ENCODE measurements around the gene TCTA.

Gene TCTA

DNA sequence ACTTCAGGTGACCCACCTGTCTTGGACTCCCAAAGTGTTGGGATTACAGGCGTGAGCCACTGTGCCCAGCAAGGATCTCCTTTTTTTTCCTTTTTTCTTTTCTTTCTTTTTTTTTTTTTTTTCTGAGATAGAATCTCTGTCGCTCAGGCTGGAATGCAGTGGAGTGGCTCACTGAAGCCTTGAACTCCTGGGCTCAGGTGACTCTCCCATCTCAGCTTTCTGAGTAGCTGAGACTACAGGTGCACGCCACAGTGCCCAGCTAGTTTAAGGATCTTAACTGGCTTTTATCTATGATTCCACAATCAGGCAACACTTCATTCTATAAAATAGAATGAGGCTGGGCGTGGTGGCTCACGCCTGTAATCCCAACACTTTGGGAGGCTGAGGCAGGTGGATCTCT lies 33.2 kb downstream of the TCTA start:
- no peaks in the 10 kb centered on the region for H3K36me3 ChIP-seq (ENCODE audit: insufficient read depth, low read length)
- no peak overlapping the region for H2AFZ ChIP-seq (ENCODE audit: low read length)
- TF ChIP-seq, protein P1, sequence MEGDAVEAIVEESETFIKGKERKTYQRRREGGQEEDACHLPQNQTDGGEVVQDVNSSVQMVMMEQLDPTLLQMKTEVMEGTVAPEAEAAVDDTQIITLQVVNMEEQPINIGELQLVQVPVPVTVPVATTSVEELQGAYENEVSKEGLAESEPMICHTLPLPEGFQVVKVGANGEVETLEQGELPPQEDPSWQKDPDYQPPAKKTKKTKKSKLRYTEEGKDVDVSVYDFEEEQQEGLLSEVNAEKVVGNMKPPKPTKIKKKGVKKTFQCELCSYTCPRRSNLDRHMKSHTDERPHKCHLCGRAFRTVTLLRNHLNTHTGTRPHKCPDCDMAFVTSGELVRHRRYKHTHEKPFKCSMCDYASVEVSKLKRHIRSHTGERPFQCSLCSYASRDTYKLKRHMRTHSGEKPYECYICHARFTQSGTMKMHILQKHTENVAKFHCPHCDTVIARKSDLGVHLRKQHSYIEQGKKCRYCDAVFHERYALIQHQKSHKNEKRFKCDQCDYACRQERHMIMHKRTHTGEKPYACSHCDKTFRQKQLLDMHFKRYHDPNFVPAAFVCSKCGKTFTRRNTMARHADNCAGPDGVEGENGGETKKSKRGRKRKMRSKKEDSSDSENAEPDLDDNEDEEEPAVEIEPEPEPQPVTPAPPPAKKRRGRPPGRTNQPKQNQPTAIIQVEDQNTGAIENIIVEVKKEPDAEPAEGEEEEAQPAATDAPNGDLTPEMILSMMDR (IDR thresholded peaks at IDR 0.05; ENCODE audit: low read length), result no peak
- no peak for TF ChIP-seq EZH2 (IDR thresholded peaks at IDR 0.05; ENCODE audit: borderline replicate concordance, low read length)
- no peaks in the 10 kb centered on the region for H3K9me3 ChIP-seq (ENCODE audit: low read length)
- peaks cover 19% of the 10 kb centered on the region for H3K4me1 ChIP-seq (ENCODE audit: insufficient read depth, low read length, severe bottlenecking)
- H3F3A ChIP-seq (ENCODE audit: insufficient read depth, low read length), result no peaks in the 10 kb centered on the region
- H3K27ac ChIP-seq (ENCODE audit: low read depth, low read length, poor library complexity, severe bottlenecking), result peak overlapping the region; percentile 90
- H3K4me2 ChIP-seq (ENCODE audit: low read length), result no peak overlapping the region
- H3K79me2 ChIP-seq (ENCODE audit: insufficient read depth, low read length), result no peaks in the 10 kb centered on the region
- H3K27me3 ChIP-seq (ENCODE audit: insufficient read depth, low read length), result no peaks in the 10 kb centered on the region
- no peak overlapping the region for H3K9ac ChIP-seq (ENCODE audit: low read length)
- H3K4me3 ChIP-seq (ENCODE audit: low read depth, low read length, poor library complexity, severe bottlenecking), result no peak overlapping the region
- no peaks in the 10 kb centered on the region for H4K20me1 ChIP-seq (ENCODE audit: insufficient read depth, low read length)
- no peaks in the 10 kb centered on the region for H3K9me2 ChIP-seq (ENCODE audit: low read depth, low read length)

GRCh38 chr3:49453621-49454020 lies 41.4 kb downstream of the TCTA start:
- Histone ChIP-seq H3K9me3 (ENCODE audit: low read length) (no peaks in the 10 kb centered on the region), H3K9ac (ENCODE audit: low read length) (no peak overlapping the region), H3K79me2 (ENCODE audit: insufficient read depth, low read length) (no peaks in the 10 kb centered on the region), H4K20me1 (ENCODE audit: insufficient read depth, low read length) (no peaks in the 10 kb centered on the region), H3K4me3 (ENCODE audit: low read depth, low read length, poor library complexity, severe bottlenecking) (no peak overlapping the region), H3K36me3 (ENCODE audit: insufficient read depth, low read length) (no peaks in the 10 kb centered on the region), H3K27ac (ENCODE audit: low read depth, low read length, poor library complexity, severe bottlenecking) (no peak overlapping the region), H2AFZ (ENCODE audit: low read length) (no peak overlapping the region), H3K27me3 (ENCODE audit: insufficient read depth, low read length) (no peaks in the 10 kb centered on the region), H3K4me1 (ENCODE audit: insufficient read depth, low read length, severe bottlenecking) (peaks cover 4% of the 10 kb centered on the region), H3K4me2 (ENCODE audit: low read length) (no peak overlapping the region), H3K9me2 (ENCODE audit: low read depth, low read length) (no peaks in the 10 kb centered on the region), H3F3A (ENCODE audit: insufficient read depth, low read length) (no peaks in the 10 kb centered on the region)
- no peak for TF ChIP-seq EZH2 (IDR thresholded peaks at IDR 0.05; ENCODE audit: borderline replicate concordance, low read length)
- TF ChIP-seq, protein P1 (IDR thresholded peaks at IDR 0.05; ENCODE audit: low read length), result no peak

GRCh38 chr3:49454458-49454857 lies 42.2 kb downstream of the TCTA start:
- H3K4me3 ChIP-seq (ENCODE audit: low read depth, low read length, poor library complexity, severe bottlenecking), result no peak overlapping the region
- no peaks in the 10 kb centered on the region for H3F3A ChIP-seq (ENCODE audit: insufficient read depth, low read length)
- no peak overlapping the region for H3K4me2 ChIP-seq (ENCODE audit: low read length)
- H4K20me1 ChIP-seq (ENCODE audit: insufficient read depth, low read length), result no peaks in the 10 kb centered on the region
- no peaks in the 10 kb centered on the region for H3K4me1 ChIP-seq (ENCODE audit: insufficient read depth, low read length, severe bottlenecking)
- no peaks in the 10 kb centered on the region for H3K36me3 ChIP-seq (ENCODE audit: insufficient read depth, low read length)
- H2AFZ ChIP-seq (ENCODE audit: low read length), result no peak overlapping the region
- H3K9me3 ChIP-seq (ENCODE audit: low read length), result no peaks in the 10 kb centered on the region
- TF ChIP-seq, protein P1 (IDR thresholded peaks at IDR 0.05; ENCODE audit: low read length), result peak; percentile 41; the same call in 1 of the 2 replicates
- TF ChIP-seq EZH2 (IDR thresholded peaks at IDR 0.05; ENCODE audit: borderline replicate concordance, low read length), result no peak
- H3K27me3 ChIP-seq (ENCODE audit: insufficient read depth, low read length), result no peaks in the 10 kb centered on the region
- no peaks in the 10 kb centered on the region for H3K79me2 ChIP-seq (ENCODE audit: insufficient read depth, low read length)
- H3K27ac ChIP-seq (ENCODE audit: low read depth, low read length, poor library complexity, severe bottlenecking), result no peak overlapping the region
- H3K9me2 ChIP-seq (ENCODE audit: low read depth, low read length), result no peaks in the 10 kb centered on the region
- no peak overlapping the region for H3K9ac ChIP-seq (ENCODE audit: low read length)
